Measurements from ENCODE around the gene CBY1. TPM values are rescaled to one million over a fixed set of nuclear protein-coding genes. Genes with fewer than 3 reads are reported as not detected.

CBY1 gene
- total and polyA plus RNA-seq, 12 donors: 33.8 to 74.7 (median 41.4) TPM

GRCh38 chr22:38649841-38650522 lies 6.5 kb upstream of the CBY1 start:
- H3K4me3 ChIP-seq: no peak overlapping the region
- H3K36me3 ChIP-seq: no peaks in the 10 kb centered on the region
- no peaks in the 10 kb centered on the region for H3K4me1 ChIP-seq
- intact Hi-C loops (cut with DNase I): loop anchor here in 1 of 10 donors (10.0 kb wide), 1 partner anchor 145 kb away; the partner anchor contains the start of gene DDX17
- H3K27me3 ChIP-seq: no peaks in the 10 kb centered on the region
- no peak for TF ChIP-seq CTCF (IDR thresholded peaks at IDR 0.05)
- no peak overlapping the region for H3K27ac ChIP-seq
- ATAC-seq (no peak), DNase-seq (no peak)
- no peaks in the 10 kb centered on the region for H3K9me3 ChIP-seq
- WGBS, 2 donors: 79 to 80% methylated on average over 5 of the region's 5 CpGs

- TF ChIP-seq CTCF (IDR thresholded peaks at IDR 0.05): no peak
- Histone ChIP-seq H3K36me3 (no peaks in the 10 kb centered on the region), H3K27ac (no peak overlapping the region), H3K27me3 (no peaks in the 10 kb centered on the region), H3K4me3 (no peak overlapping the region), H3K4me1 (peaks cover 3 to 18% (median 15%) of the 10 kb centered on the region in 9 donors), H3K9me3 (no peaks in the 10 kb centered on the region)
- ATAC-seq (no peak), DNase-seq (no peak)
- intact Hi-C loops (cut with DNase I): loop anchor here in 1 of 10 donors (10.0 kb wide), 1 partner anchor 148 kb away; the partner anchor contains the start of gene DDX17
Observed at GRCh38 chr22:38652859-38653258, 3.6 kb upstream of the CBY1 start.

GRCh38 chr22:38653741-38654140 lies 2.7 kb upstream of the CBY1 start:
- intact Hi-C loops (cut with DNase I): loop anchor here in 1 of 10 donors (10.0 kb wide), 1 partner anchor 149 kb away; the partner anchor contains the start of gene DDX17
- ATAC-seq (no peak), DNase-seq (no peak)
- Histone ChIP-seq H3K27ac (no peak overlapping the region), H3K27me3 (no peaks in the 10 kb centered on the region), H3K36me3 (no peaks in the 10 kb centered on the region), H3K4me3 (no peak overlapping the region), H3K9me3 (no peaks in the 10 kb centered on the region), H3K4me1 (peaks cover 3 to 25% (median 19%) of the 10 kb centered on the region in 9 donors)
- no peak for TF ChIP-seq CTCF (IDR thresholded peaks at IDR 0.05)
- 97 to 98% methylated on average over 8 of the region's 8 CpGs for WGBS, 2 donors

GRCh38 chr22:38655519-38656255 lies 751 bp upstream of the CBY1 start:
- Histone ChIP-seq H3K27me3 (no peaks in the 10 kb centered on the region), H3K4me1 (peaks cover 3 to 26% (median 19%) of the 10 kb centered on the region in 9 donors), H3K4me3 (peak overlapping the region; percentile 66 to 98 (median 89)), H3K36me3 (peaks cover 0 to 4% (median 0%) of the 10 kb centered on the region in 9 donors), H3K27ac (peak overlapping the region in 8 of 10 donors; percentile 95 to 99 (median 96)), H3K9me3 (no peaks in the 10 kb centered on the region)
- intact Hi-C loops (cut with DNase I): loop anchor here in 2 of 10 donors (1.0 to 10.0 kb wide), 2 partner anchors 50 to 151 kb away; partner anchors contain the start of genes DDX17 (in 1 of the 2) and GTPBP1 (in 1 of the 2)
- 4 to 7% methylated on average over 22 of the region's 22 CpGs for WGBS, 2 donors
- ATAC-seq (peak in 4 of 8 donors; percentile 3 to 24 (median 10)), DNase-seq (no peak)
- no peak for TF ChIP-seq CTCF (IDR thresholded peaks at IDR 0.05)

Data from heart right ventricle (tissue), 16 donors.